ENCODE data around the gene TOM1.

GRCh38 chr22:35348703-35349102 lies 49.0 kb downstream of the TOM1 start:
- TF ChIP-seq, protein P1, sequence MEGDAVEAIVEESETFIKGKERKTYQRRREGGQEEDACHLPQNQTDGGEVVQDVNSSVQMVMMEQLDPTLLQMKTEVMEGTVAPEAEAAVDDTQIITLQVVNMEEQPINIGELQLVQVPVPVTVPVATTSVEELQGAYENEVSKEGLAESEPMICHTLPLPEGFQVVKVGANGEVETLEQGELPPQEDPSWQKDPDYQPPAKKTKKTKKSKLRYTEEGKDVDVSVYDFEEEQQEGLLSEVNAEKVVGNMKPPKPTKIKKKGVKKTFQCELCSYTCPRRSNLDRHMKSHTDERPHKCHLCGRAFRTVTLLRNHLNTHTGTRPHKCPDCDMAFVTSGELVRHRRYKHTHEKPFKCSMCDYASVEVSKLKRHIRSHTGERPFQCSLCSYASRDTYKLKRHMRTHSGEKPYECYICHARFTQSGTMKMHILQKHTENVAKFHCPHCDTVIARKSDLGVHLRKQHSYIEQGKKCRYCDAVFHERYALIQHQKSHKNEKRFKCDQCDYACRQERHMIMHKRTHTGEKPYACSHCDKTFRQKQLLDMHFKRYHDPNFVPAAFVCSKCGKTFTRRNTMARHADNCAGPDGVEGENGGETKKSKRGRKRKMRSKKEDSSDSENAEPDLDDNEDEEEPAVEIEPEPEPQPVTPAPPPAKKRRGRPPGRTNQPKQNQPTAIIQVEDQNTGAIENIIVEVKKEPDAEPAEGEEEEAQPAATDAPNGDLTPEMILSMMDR (IDR thresholded peaks at IDR 0.05; ENCODE audit: insufficient read depth, low read length), result no peak
- TF ChIP-seq POLR2AphosphoS5 (IDR thresholded peaks at IDR 0.05; ENCODE audit: low read depth) (0 out of 2 replicates have a peak, but pooled peaks have one; percentile 16), GABPA (IDR thresholded peaks at IDR 0.05; ENCODE audit: low read depth) (no peak)
